Suprapubic skin (tissue), 4 donors: ENCODE results near the gene SIPA1L3. TPM values are rescaled to one million over a fixed set of nuclear protein-coding genes. Genes with fewer than 3 reads are reported as not detected.

Experiments used
- DNase-seq, 2 donors: peaks; one replicate each; pipeline ENCODE4 v3.0.0-alpha.2; 2019; ENCODE audit warnings: low spot score in 2 of 2
- H3K27ac ChIP-seq: fragments of 200-600 bp; sonication (generic); one replicate; pipeline ENCODE4 v1.5.1; 2019
- H3K27me3 ChIP-seq: fragments of 200-600 bp; sonication (generic); one replicate; pipeline ENCODE4 v1.5.1; 2019
- H3K36me3 ChIP-seq: fragments of 200-600 bp; sonication (generic); one replicate; pipeline ENCODE4 v1.5.1; 2019
- H3K4me1 ChIP-seq: fragments of 200-600 bp; sonication (generic); one replicate; pipeline ENCODE4 v1.5.1; 2019
- H3K4me3 ChIP-seq: fragments of 200-600 bp; sonication (generic); one replicate; pipeline ENCODE4 v1.5.1; 2019; ENCODE audit warnings: mild to moderate bottlenecking
- H3K9me3 ChIP-seq: fragments of 200-600 bp; sonication (generic); one replicate; pipeline ENCODE4 v1.5.1; 2019
- EP300 ChIP-seq: sonication (generic); formaldehyde crosslinking; IDR thresholded peaks from one replicate; pipeline ENCODE4 v1.6.1; 2017; ENCODE audit warnings: antibody characterized with exemption
- POLR2A ChIP-seq, 2 donors: fragments of 450-650 bp; IDR thresholded peaks; one replicate each; pipeline ENCODE4 v1.6.1; 2017; ENCODE audit warnings: antibody characterized with exemption in 2 of 2, mild to moderate bottlenecking in 2 of 2, moderate library complexity in 2 of 2
- POLR2AphosphoS5 ChIP-seq, 3 donors: sonication (generic); formaldehyde crosslinking; IDR thresholded peaks; one replicate each; pipeline ENCODE4 v1.6.1; 2017; ENCODE audit warnings: antibody characterized with exemption in 3 of 3
- WGBS: methylation state at CpG from one replicate; pipeline ENCODE4 v1.1.5; 2018; 5-methylcytosine and 5-hydroxymethylcytosine counted together
- total RNA-seq, 4 donors: library from RNA; depleted of rRNA; stranded (reverse); fragments of >200 nt; gene quantifications; one replicate each; pipeline ENCODE4 v1.1.0, GENCODE V29; 2016
- TF ChIP-seq, protein P1 (sequence below), 2 donors: fragments of 200-600 bp in 1 of 2; fragments of 450-650 bp in 1 of 2; sonication (generic) in 1 of 2; IDR thresholded peaks; one replicate each; pipeline ENCODE4 v1.5.1; 2016 to 2019; ENCODE audit warnings: antibody characterized with exemption in 2 of 2, mild to moderate bottlenecking in 1 of 2, moderate library complexity in 1 of 2

Gene SIPA1L3
- total RNA-seq, 4 donors from 2014 or later = 52.6 to 92.1 (median 81.8) TPM

DNA sequence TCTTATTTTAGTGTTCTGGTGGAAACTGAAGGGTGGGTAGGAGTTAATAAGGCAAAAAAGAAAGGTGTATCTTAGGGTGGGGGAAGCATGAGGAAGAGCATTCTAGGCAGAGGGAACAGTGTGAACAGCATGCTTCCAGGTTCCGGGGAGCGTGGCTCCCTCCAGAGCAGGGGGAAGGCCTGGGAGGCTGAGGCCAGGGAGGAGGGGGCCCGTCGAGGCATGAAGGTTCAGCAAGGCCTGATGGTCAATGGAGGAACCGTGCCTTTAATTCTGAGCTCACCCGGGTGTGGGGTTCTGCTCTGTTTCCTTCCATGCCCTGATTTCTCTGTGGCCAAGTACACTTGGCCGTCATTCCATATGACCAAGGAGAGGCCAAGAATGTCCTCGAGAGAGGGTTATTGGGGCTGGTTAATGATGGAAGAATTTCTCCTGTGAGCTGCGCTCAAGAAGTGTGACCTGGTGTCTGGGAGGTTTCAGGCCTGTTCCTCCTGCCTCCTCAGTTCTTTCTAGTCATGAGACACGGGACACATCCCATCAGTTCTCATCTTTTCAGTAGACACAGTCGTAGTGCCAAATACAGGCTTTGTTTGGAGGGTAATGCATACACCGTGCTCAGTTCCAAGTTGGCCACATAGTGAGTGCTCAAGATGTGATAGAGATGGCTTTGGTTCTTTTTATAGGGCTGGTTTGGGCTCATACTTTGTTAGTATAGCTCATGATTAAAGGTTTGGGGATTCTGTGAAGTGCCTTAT lies 73.6 kb downstream of the SIPA1L3 start:
- WGBS = 73% methylated on average over 12 of the region's 12 CpGs
- TF ChIP-seq POLR2A (IDR thresholded peaks at IDR 0.05) (no peak), POLR2AphosphoS5 (IDR thresholded peaks at IDR 0.05) (no peak), EP300 (no peak)
- TF ChIP-seq, protein P1, sequence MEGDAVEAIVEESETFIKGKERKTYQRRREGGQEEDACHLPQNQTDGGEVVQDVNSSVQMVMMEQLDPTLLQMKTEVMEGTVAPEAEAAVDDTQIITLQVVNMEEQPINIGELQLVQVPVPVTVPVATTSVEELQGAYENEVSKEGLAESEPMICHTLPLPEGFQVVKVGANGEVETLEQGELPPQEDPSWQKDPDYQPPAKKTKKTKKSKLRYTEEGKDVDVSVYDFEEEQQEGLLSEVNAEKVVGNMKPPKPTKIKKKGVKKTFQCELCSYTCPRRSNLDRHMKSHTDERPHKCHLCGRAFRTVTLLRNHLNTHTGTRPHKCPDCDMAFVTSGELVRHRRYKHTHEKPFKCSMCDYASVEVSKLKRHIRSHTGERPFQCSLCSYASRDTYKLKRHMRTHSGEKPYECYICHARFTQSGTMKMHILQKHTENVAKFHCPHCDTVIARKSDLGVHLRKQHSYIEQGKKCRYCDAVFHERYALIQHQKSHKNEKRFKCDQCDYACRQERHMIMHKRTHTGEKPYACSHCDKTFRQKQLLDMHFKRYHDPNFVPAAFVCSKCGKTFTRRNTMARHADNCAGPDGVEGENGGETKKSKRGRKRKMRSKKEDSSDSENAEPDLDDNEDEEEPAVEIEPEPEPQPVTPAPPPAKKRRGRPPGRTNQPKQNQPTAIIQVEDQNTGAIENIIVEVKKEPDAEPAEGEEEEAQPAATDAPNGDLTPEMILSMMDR (IDR thresholded peaks at IDR 0.05) = no peak
- no peaks in the 10 kb centered on the region for H3K27me3 ChIP-seq
- peaks cover 48% of the 10 kb centered on the region for H3K4me1 ChIP-seq
- H3K9me3 ChIP-seq = no peaks in the 10 kb centered on the region
- no peak overlapping the region for H3K4me3 ChIP-seq
- H3K27ac ChIP-seq = peak overlapping the region; percentile 80
- H3K36me3 ChIP-seq = no peaks in the 10 kb centered on the region
- DNase-seq = peak in 1 of 2 donors; percentile 31

DNA sequence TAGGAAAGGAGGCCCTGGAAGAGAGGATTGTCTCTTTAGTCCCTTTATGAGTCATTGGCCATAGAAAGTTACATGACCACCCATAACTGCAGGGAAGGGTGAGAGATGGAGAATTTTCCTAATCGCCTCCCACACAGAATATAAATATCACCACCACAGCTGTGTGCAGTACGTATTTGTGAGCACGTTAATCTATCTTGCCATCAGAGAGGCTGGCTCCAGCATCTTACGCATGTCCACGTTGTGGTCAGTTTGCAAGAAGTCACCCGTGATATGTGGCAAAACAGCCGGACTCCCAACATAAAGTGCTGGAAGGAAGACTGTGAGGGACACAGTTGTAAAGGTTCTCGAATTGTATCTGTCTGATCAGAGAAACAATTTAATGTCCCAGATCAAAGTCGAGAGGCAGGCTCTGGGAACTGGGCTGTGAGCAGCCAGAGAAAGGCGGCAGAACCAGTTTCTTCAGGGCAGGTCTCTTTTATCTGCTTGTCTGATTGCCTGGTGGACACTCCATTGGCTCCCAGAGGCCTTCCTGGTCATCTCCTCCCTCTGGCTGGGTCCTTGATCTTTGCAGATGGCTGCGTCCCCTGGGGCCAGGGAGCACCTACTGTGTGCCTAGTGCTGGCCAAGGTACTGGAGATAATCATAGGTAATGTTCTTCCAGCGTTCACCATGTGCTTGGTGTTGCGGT lies 74.9 kb downstream of the SIPA1L3 start:
- no peaks in the 10 kb centered on the region for H3K9me3 ChIP-seq
- WGBS = 48% methylated on average over 13 of the region's 13 CpGs
- peaks cover 52% of the 10 kb centered on the region for H3K4me1 ChIP-seq
- DNase-seq = peak in 1 of 2 donors; percentile 53
- no peaks in the 10 kb centered on the region for H3K27me3 ChIP-seq
- TF ChIP-seq POLR2AphosphoS5 (IDR thresholded peaks at IDR 0.05) (no peak), POLR2A (IDR thresholded peaks at IDR 0.05) (no peak), EP300 (no peak)
- TF ChIP-seq, protein P1 (IDR thresholded peaks at IDR 0.05) = no peak
- peak overlapping the region; percentile 57 for H3K27ac ChIP-seq
- H3K4me3 ChIP-seq = no peak overlapping the region
- no peaks in the 10 kb centered on the region for H3K36me3 ChIP-seq

DNA sequence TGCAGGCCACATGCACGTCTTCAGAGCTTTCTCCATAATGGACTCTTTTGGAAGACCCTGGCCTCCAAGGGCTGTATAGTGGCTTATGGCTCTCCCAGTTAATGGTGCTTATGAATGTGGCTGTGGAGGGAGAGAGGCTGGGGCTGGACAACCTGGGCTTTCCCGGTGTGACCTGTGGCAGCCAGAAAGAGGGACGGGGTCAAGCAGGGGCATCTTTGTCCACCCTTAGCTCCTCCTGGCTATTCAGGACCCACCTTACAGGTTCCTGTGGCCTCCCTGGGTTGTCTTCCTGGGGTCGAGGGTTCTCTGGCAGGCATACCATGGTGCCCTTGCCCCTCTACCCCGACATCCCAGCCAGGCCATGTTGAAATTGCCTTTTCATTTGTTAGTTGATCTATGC lies 75.6 kb downstream of the SIPA1L3 start:
- Histone ChIP-seq H3K4me1 (peaks cover 54% of the 10 kb centered on the region), H3K4me3 (no peak overlapping the region), H3K9me3 (no peaks in the 10 kb centered on the region), H3K27me3 (no peaks in the 10 kb centered on the region), H3K36me3 (no peaks in the 10 kb centered on the region), H3K27ac (peak overlapping the region; percentile 57)
- TF ChIP-seq, protein P1 (IDR thresholded peaks at IDR 0.05) = no peak
- TF ChIP-seq POLR2A (IDR thresholded peaks at IDR 0.05) = no peak
- TF ChIP-seq EP300 = no peak
- TF ChIP-seq POLR2AphosphoS5 (IDR thresholded peaks at IDR 0.05) = no peak
- 74% methylated on average over 5 of the region's 5 CpGs for WGBS
- peak in 1 of 2 donors; percentile 32 for DNase-seq

DNA sequence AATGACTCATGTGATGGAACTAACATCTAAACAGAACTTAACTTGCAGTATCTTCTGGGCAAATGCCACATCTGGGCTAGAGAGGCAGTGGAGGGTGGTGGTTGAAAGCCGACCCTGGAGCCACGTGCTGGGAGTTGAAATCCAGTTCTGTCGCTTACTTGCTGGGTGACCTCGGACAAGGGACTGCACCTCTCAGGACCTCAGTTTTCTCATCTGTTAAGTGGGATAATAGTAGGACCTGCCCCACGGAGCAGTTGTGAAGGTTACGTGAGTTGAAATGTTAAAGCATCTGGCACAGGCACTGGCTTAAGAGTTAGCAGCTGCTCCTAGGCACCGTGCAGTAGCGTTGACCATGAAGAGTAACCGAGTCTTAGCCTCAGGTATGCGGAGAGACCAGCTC lies 76.1 kb downstream of the SIPA1L3 start:
- Histone ChIP-seq H3K4me3 (no peak overlapping the region), H3K4me1 (peaks cover 53% of the 10 kb centered on the region), H3K27ac (peak overlapping the region; percentile 56), H3K27me3 (no peaks in the 10 kb centered on the region), H3K36me3 (no peaks in the 10 kb centered on the region), H3K9me3 (no peaks in the 10 kb centered on the region)
- whole genome bisulfite sequencing = 73% methylated on average over 9 of the region's 10 CpGs
- DNase-seq = peak in 1 of 2 donors; percentile 27
- TF ChIP-seq POLR2A (IDR thresholded peaks at IDR 0.05) (no peak), EP300 (no peak)
- TF ChIP-seq, protein P1 (IDR thresholded peaks at IDR 0.05) = no peak

DNA sequence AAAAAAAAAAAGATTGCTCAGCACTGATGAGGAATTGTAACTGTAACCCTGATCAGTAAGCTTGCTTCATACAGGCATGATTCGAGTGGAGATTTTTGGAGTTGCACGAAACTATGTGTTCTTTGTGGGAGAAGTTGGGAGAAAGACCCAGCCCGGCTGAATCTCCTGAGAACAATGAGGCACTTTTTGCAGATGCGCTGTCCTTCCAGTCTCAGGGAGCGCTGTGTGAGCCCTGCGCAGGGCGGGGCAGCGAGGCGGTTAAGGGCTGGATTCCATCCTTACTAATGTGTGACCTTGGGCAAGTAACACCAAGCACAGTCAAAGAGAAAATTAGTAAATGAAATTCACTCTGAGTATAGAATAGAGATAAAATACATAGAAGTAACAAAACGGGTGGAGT lies 76.9 kb downstream of the SIPA1L3 start:
- 51% methylated on average over 10 of the region's 10 CpGs for WGBS
- DNase-seq = no peak
- Histone ChIP-seq H3K36me3 (no peaks in the 10 kb centered on the region), H3K4me3 (no peak overlapping the region), H3K9me3 (no peaks in the 10 kb centered on the region), H3K27ac (no peak overlapping the region), H3K4me1 (peaks cover 53% of the 10 kb centered on the region), H3K27me3 (no peaks in the 10 kb centered on the region)
- TF ChIP-seq, protein P1 (IDR thresholded peaks at IDR 0.05) = no peak
- TF ChIP-seq POLR2A (IDR thresholded peaks at IDR 0.05) (no peak), POLR2AphosphoS5 (IDR thresholded peaks at IDR 0.05) (no peak), EP300 (no peak)
